MG63 (cell line): ENCODE data around the gene AP3D1. TPM values are rescaled to one million over a fixed set of nuclear protein-coding genes. Genes with fewer than 3 reads are reported as not detected.

ENCODE experiments used
- DNase-seq: peaks from one replicate; pipeline ENCODE4 v3.0.0-alpha.2; 2020
- H3K27me3 ChIP-seq: fragments of 250-450 bp; sonication (Bioruptor Pico); 2 replicates; pipeline ENCODE4 v1.5.1; 2020; ENCODE audit warnings: mild to moderate bottlenecking, moderate library complexity
- H3K36me3 ChIP-seq: fragments of 250-450 bp; sonication (Bioruptor Pico); 2 replicates; pipeline ENCODE4 v1.5.1; 2020; ENCODE audit warnings: mild to moderate bottlenecking, moderate library complexity
- H3K4me3 ChIP-seq: fragments of 250-450 bp; sonication (Bioruptor Pico); 2 replicates; pipeline ENCODE4 v1.5.1; 2020; ENCODE audit warnings: mild to moderate bottlenecking, moderate library complexity
- H3K9me3 ChIP-seq: fragments of 250-450 bp; sonication (Bioruptor Pico); 2 replicates; pipeline ENCODE4 v1.5.1; 2020; ENCODE audit warnings: mild to moderate bottlenecking, moderate library complexity
- total RNA-seq: library from RNA; depleted of rRNA; stranded (reverse); fragments of >200 nt; shearing (Covaris generic); gene quantifications from 2 replicates; pipeline ENCODE4 v1.2.3, GENCODE V29; 2014; ENCODE audit warnings: low replicate concordance

Gene AP3D1
- total RNA-seq, 1 experiment from 2014 or later: 91.8 TPM

DNA sequence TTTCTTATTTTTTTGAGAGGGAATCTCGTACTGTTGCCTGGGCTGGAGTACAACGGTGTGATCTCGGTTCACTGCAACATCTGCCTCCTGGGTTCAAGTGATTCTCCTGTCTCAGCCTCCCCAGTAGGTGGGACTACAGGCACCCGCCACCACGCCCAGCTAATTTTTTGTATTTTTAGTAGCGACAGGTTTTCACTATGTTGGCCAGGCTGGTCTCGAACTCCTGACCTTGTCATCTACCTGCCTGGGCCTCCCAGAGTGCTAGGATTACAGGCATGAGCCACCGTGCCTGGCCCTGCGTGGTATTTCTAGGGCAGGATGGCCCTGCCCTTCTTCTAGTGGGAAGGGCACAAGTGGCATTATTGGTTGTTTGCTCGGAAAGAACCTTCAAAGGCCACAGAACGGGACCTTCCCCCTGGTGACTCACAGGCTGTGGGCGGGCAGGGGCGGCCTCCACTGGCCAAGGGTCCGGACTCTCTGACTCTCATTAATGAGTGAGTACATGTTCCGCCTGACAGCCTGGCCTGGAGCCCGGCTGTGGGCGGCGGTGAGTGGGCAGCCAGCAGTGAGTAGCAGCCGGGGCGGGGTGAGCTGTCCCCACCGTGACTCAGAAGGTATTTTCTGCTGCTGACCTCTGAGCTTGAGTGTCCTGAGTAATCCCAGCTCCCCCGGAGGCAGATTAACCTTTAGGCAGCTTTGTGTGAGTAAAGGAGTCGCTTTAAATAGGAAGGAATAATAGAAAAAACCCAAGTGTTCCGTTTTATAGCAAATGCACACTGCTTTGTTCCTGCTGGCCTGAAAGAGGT is 17.5 kb upstream of the AP3D1 start:
- peaks cover 1% of the 10 kb centered on the region for H3K36me3 ChIP-seq
- peak; percentile 99 for DNase-seq
- H3K4me3 ChIP-seq: no peak overlapping the region
- no peaks in the 10 kb centered on the region for H3K9me3 ChIP-seq
- no peaks in the 10 kb centered on the region for H3K27me3 ChIP-seq

GRCh38 chr19:2167896-2168618 is 16.7 kb upstream of the AP3D1 start:
- no peaks in the 10 kb centered on the region for H3K27me3 ChIP-seq
- H3K4me3 ChIP-seq: no peak overlapping the region
- H3K36me3 ChIP-seq: no peaks in the 10 kb centered on the region; the same call in none of the 2 replicates
- H3K9me3 ChIP-seq: no peaks in the 10 kb centered on the region
- peak; percentile 31 for DNase-seq

DNA sequence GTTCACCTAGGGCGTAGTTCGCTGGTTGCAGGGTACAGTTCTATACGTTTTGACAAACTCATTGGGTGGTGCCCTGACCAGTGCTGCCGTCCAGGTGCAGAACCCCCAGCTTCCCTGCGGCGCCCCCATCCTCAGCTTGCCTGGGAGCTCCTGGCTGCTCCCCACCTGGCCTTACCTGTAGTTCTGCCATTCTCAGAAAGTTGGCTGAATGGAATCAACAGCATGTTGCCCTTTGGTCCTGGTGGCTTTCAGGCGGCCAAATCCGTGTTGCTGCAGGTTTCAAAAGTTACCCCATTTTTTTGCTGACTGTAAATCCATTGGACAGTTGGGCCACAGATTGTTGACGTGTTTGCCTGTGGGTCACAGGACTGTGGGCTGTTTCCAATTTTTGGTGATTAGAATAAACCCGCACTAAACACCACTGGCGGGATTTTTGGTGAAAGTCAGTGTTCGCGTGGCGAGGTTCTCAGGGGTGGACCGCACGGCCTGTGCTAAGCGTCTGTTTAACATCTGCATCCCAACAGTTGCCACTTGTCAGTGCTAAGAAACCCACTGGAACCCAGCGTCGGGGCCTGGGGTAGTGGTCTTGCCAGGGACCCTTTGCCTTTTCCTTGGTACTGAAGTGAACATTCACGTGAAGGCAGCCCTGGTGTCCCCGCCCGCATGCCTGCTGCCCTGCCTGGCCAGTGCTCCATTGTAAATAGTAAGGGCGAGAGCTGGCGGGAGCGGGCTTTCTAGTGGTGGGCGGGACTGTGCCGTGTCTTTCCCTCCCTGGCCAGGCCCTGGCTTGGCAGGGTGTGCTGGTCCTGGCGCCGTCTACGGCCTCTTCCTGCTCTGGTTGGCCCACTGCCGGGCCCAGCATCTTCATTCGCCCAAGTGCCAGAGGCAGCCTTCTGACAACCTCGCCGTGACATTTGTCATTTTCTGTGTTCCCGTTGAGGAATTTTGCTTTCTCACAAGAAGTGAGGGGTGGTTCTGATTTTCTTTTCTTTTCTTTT is 15.7 kb upstream of the AP3D1 start:
- no peaks in the 10 kb centered on the region for H3K27me3 ChIP-seq
- H3K4me3 ChIP-seq: 0 out of 2 replicates have a peak overlapping the region, but pooled peaks have one; percentile 12

GRCh38 chr19:2164020-2164998 is 12.9 kb upstream of the AP3D1 start:
- Histone ChIP-seq H3K27me3 (no peaks in the 10 kb centered on the region), H3K9me3 (no peaks in the 10 kb centered on the region), H3K4me3 (peak overlapping the region; percentile 70), H3K36me3 (no peaks in the 10 kb centered on the region; the same call in 1 of the 2 replicates)
- DNase-seq: peak; percentile 14

More for the DNA sequence above, 15.7 kb upstream of the AP3D1 start:
- DNase-seq: peak; percentile 93
- H3K36me3 ChIP-seq: no peaks in the 10 kb centered on the region; the same call in none of the 2 replicates
- H3K9me3 ChIP-seq: no peaks in the 10 kb centered on the region

GRCh38 chr19:2160379-2160778 is 9.0 kb upstream of the AP3D1 start:
- Histone ChIP-seq H3K27me3 (no peaks in the 10 kb centered on the region), H3K36me3 (no peaks in the 10 kb centered on the region), H3K4me3 (no peak overlapping the region), H3K9me3 (no peaks in the 10 kb centered on the region)
- no peak for DNase-seq

- Histone ChIP-seq H3K27me3 (no peaks in the 10 kb centered on the region), H3K4me3 (no peak overlapping the region)
Measured at GRCh38 chr19:2157452-2157851, 6.1 kb upstream of the AP3D1 start.

DNA sequence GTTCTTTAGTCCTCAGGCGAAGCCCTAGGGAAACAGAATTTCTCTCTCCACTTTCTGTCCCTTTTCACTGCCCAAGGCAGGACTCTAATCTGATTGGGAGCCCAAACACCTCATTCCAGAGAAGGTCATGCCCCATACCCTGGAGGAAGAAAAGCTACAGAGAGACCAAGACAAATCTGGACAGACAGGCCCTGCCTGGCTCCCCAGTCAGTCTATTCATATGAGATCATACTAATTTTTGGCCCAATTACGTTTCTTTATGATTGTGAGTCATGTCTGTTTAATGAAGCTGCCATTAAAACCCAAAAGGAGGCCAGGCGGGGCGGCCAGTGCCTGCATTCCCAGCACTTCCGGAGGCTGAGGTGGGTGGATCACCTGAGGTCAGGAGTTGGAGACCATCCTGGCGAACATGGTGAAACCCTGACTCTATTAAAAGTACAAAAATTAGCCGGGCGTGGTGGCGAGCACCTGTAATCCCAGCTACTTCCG is 3.3 kb upstream of the AP3D1 start:
- Histone ChIP-seq H3K36me3 (peaks cover 5% of the 10 kb centered on the region; the same call in 1 of the 2 replicates), H3K4me3 (no peak overlapping the region), H3K27me3 (no peaks in the 10 kb centered on the region), H3K9me3 (no peaks in the 10 kb centered on the region)
- DNase-seq: peak; percentile 38

More at GRCh38 chr19:2157452-2157851, 6.1 kb upstream of the AP3D1 start:
- H3K36me3 ChIP-seq: no peaks in the 10 kb centered on the region
- no peaks in the 10 kb centered on the region for H3K9me3 ChIP-seq
- no peak for DNase-seq

- no peak for DNase-seq
- H3K4me3 ChIP-seq: peak overlapping the region; percentile 79
- no peaks in the 10 kb centered on the region for H3K27me3 ChIP-seq
- no peaks in the 10 kb centered on the region for H3K9me3 ChIP-seq
- H3K36me3 ChIP-seq: peaks cover 10% of the 10 kb centered on the region; the same call in 1 of the 2 replicates
Measured at GRCh38 chr19:2150794-2151338, 500 bp downstream of the AP3D1 start.

- peaks cover 10% of the 10 kb centered on the region; the same call in 1 of the 2 replicates for H3K36me3 ChIP-seq
- no peaks in the 10 kb centered on the region for H3K27me3 ChIP-seq
- DNase-seq: peak; percentile 30
- H3K4me3 ChIP-seq: peak overlapping the region; percentile 79
- no peaks in the 10 kb centered on the region for H3K9me3 ChIP-seq
Measured at GRCh38 chr19:2149980-2150793, 1.2 kb downstream of the AP3D1 start.

DNA sequence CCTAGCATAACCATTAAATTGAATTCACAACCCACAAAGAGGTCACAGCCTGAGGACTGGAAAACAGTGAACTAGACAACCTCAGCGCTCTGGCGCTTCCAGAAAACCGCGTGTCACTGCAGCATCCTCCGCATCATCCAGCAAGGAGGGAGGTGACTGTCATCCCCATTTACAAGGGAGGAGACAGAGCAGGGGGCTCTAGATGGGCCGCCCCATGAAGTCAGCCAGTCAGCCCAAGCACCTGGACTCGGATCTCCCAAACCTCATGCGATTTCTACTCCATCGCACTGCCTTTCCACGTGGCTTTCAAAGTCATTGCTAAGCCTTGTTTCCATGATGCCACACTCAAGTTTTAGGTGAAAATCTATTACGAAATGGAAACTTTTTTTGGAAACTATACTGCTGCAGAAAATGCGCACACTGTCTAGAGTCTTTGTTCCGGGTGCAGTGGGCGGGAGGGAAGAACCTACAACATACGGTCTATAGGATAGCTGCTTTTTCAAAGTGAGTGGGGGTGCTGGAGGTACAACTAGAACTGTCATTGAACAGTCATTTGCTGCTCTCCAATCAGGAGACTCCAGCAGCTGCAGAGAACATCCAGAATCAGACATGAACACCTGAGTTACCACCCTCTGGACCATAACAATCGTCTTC is 2.8 kb downstream of the AP3D1 start:
- peaks cover 10% of the 10 kb centered on the region; the same call in 1 of the 2 replicates for H3K36me3 ChIP-seq
- H3K27me3 ChIP-seq: no peaks in the 10 kb centered on the region
- no peak for DNase-seq
- H3K4me3 ChIP-seq: no peak overlapping the region
- no peaks in the 10 kb centered on the region for H3K9me3 ChIP-seq

DNA sequence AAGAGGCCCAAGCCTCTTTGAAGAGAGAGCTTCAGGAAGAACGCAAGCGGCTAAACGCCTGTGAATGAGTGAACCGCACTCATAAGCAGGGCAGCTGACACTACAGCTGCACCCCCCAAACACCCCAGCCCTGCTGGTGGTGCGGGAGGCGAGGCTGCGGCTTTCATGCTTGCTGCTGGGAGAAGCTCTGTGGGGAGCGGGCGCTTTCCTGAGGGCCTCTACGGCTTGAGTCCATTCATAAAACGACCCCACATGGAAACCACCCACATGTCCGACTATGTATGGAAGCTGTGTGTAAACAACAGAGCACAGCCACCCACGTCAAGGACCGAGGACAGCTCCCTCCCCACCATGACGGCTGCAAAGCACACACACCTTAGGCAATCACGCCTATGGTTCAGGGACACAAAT is 5.5 kb downstream of the AP3D1 start:
- no peak for DNase-seq

GRCh38 chr19:2144190-2144589 is 7.2 kb downstream of the AP3D1 start:
- Histone ChIP-seq H3K27me3 (no peaks in the 10 kb centered on the region), H3K4me3 (no peak overlapping the region), H3K9me3 (no peaks in the 10 kb centered on the region), H3K36me3 (peaks cover 3% of the 10 kb centered on the region; the same call in 1 of the 2 replicates)
- DNase-seq: no peak

More for the DNA sequence above, 5.5 kb downstream of the AP3D1 start:
- Histone ChIP-seq H3K27me3 (no peaks in the 10 kb centered on the region), H3K36me3 (peaks cover 10% of the 10 kb centered on the region; the same call in 1 of the 2 replicates), H3K4me3 (no peak overlapping the region), H3K9me3 (no peaks in the 10 kb centered on the region)

- no peak for DNase-seq
- no peaks in the 10 kb centered on the region for H3K9me3 ChIP-seq
- H3K36me3 ChIP-seq: no peaks in the 10 kb centered on the region; the same call in 1 of the 2 replicates
- no peaks in the 10 kb centered on the region for H3K27me3 ChIP-seq
- no peak overlapping the region for H3K4me3 ChIP-seq
Measured at GRCh38 chr19:2142173-2142829, 9.1 kb downstream of the AP3D1 start.
